GM21786 (cell line): ENCODE data around the gene VSIG10L.

Source experiments
- ATAC-seq: cut with Tn5 transposase; IDR thresholded peaks from one replicate; pipeline ENCODE4 v1.9.1; 2021; ENCODE audit not compliant: unreplicated experiment

Gene VSIG10L

GRCh38 chr19:51339313-51339686 lies 2.6 kb downstream of the VSIG10L start:
- ATAC-seq: no peak

DNA sequence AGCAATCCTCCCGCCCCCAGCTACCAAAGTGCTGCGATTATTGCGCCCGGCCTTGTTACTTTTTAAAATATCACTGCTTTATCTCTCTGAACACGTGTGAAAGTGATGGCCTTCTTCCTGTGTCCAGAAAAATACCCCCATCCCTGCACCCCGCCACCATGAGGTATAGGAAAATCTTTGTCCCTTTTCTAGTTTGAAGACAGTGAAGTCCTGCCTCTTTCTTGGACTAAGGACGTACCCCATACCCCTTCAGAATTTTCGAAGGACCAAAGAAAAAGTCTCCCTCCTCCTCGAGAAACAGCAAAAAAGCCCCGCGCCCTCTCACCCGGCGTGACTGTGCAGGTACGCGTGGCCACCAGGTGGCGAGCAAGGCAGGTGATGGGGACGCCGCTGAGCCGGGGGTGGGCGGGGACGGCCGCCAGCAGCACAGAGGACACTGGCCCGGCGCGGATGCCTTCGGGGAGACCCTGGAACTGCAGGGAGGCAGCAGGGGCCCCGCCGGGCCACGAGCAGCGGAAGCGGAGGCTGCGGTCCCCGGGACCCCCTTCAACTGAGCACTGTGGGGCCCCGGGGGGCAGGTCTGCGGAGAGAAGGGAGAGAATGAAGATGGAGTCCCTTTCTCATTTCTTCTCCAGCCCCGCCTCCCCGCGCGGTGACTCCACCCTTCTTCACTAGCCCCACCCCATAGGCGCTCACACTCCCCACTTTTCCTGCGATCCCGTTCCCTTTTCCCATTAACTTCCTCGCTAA lies 3.2 kb downstream of the VSIG10L start:
- ATAC-seq: no peak

GRCh38 chr19:51337861-51338562 lies 3.9 kb downstream of the VSIG10L start:
- ATAC-seq: no peak

- ATAC-seq: no peak
These were observed 4.6 kb downstream of the VSIG10L start for GRCh38 chr19:51337141-51337860.

GRCh38 chr19:51333836-51334460 lies 8.0 kb downstream of the VSIG10L start:
- ATAC-seq: no peak

- ATAC-seq: no peak
These were observed 10.2 kb downstream of the VSIG10L start for GRCh38 chr19:51331716-51332115.

GRCh38 chr19:51331193-51331592 lies 10.7 kb downstream of the VSIG10L start:
- no peak for ATAC-seq

- no peak for ATAC-seq
These were observed 11.6 kb downstream of the VSIG10L start for GRCh38 chr19:51330366-51330765.

- ATAC-seq: no peak
These were observed 12.5 kb downstream of the VSIG10L start for GRCh38 chr19:51329411-51329810.

DNA sequence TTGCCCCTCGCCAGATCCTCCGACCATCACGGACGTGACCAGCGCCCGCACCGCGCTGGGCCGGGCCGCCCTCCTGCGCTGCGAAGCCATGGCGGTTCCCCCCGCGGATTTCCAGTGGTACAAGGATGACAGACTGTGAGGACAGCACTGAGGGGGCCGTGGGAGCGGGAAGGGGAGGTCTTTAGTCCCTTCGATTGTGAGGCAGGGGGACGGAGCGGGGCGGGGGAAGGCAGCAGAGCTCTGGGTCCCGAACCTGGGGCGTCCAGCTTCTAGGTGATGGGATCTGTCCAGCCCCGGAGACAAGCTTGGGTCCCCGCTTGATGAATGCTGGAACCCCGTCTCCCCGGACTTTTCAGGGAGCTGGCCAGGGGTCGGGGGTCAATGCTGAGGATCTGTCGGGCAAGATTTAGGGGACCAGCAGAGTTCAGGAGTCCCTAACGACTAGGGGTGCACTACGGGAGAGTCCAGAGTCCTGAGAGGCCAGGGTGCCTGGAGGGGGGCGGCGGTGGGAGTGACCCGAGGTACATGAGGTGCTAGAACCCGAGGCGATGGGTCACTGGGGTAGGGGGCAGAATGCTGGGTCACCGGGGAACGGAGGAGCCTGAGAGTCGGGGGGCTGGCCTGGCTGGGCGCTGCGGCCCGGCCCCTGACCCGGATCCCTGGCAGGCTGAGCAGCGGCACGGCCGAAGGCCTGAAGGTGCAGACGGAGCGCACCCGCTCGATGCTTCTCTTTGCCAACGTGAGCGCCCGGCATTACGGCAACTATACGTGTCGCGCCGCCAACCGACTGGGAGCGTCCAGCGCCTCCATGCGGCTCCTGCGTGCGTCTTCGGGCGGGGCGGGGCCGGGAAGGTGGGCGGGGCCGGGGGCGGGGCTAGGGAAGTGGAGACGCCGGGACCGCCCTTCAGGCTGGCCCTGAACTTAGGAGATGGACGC lies 14.6 kb downstream of the VSIG10L start:
- no peak for ATAC-seq

DNA sequence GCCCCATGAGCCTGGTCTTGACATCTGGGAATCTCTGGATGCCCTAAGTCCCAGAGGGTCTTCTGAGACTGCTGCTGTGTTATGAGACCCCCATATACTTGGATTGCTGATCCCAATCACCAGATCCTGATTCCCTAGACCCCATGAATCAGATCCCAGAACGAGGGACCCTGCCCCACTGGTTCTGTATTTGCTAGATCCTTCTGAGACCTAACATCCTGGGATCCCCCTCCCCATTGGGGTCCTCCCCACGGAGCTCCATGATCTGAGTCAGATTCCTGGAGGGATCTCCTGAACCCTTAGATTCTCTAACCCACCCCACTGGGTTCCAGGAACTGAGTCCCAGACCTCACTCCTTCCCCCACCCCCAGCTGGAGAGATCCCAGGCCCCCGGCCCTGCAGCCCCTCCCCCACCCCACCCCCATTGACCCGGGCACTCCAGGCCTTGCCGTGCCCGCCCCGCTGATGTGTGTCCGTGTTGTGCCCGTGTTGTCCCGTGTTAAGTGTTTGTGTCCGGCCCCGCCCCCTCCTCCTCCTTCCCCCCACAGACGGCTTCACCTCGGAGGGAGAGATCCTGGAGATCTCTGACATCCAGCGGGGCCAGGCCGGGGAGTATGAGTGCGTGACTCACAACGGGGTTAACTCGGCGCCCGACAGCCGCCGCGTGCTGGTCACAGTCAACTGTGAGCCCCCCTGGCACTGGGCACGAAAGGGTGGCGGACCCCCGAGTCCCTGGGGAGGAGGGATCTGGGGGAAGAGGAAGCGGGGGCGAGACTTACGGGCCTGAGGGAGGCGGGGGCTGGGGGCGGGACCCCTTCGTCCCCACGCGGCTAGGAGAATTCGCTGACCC lies 15.5 kb downstream of the VSIG10L start:
- no peak for ATAC-seq

GRCh38 chr19:51325161-51325976 lies 16.6 kb downstream of the VSIG10L start:
- ATAC-seq: no peak

GRCh38 chr19:51324167-51324481 lies 17.8 kb downstream of the VSIG10L start:
- no peak for ATAC-seq

DNA sequence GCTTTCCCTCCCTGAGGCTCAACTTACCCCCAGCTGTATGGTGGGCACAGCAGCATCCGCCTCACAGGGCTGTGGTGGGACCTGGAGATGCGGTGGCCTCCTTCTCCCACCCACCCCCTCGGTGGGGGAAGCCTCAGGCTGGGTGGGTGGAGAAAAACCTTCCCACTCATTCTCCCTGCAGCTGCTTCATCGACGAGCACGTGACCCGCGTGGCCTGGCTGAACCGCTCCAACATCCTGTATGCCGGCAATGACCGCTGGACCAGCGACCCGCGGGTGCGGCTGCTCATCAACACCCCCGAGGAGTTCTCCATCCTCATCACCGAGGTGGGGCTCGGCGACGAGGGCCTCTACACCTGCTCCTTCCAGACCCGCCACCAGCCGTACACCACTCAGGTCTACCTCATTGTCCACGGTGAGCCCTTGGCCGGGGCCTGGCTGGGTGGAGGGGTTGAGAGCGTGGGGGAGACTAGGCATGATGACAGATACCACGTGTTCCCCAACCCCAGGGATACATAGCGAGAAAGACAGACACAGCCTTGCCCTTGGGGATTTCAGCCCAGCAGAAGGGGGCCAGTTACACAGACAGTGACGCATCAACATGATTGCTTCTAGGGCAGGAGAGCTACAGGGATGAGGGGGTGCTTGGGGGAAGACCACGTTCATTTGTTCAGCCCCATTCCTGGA lies 18.3 kb downstream of the VSIG10L start:
- ATAC-seq: no peak

DNA sequence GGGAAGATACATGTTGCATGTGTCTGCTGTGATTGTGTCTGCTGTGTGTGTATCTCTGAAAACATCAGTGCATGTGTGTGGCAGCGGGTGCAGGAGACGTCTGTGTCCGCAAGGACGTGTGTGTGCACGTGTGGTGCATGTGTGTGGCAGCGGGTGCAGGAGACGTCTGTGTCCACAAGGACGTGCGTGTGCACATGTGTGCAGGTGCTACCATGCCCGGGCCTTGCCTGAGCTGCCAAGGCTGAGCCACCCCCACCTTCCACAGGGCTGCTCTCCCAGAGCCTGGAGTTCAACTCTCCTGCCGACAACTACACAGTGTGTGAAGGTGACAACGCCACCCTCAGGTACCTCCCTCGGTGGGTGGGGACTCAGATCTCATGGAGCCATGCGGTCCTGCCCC lies 20.1 kb downstream of the VSIG10L start:
- no peak for ATAC-seq

GRCh38 chr19:51320280-51320657 lies 21.7 kb downstream of the VSIG10L start:
- ATAC-seq: no peak

- ATAC-seq: no peak
These were observed 22.2 kb downstream of the VSIG10L start for GRCh38 chr19:51319649-51320279.
